ENCODE data around the gene RBM11.

The RBM11 gene

GRCh38 chr21:14241297-14241696 lies 25.3 kb downstream of the RBM11 start:
- no peaks in the 10 kb centered on the region for H4K20me1 ChIP-seq (ENCODE audit: control insufficient read depth, insufficient read depth, low read depth, low read length)
- no peak for TF ChIP-seq EZH2phosphoT487 (IDR thresholded peaks at IDR 0.05; ENCODE audit: borderline replicate concordance, low read length)
- no peak for TF ChIP-seq CTCF (IDR thresholded peaks at IDR 0.05; ENCODE audit: low read depth, low read length, poor library complexity, severe bottlenecking)
- no peaks in the 10 kb centered on the region for H3K36me3 ChIP-seq (ENCODE audit: control insufficient read depth, low read length)
- H3K27ac ChIP-seq (ENCODE audit: low read depth, low read length), result no peak overlapping the region
- no peaks in the 10 kb centered on the region for H3K4me1 ChIP-seq (ENCODE audit: control insufficient read depth, low read length)
- H3K79me2 ChIP-seq (ENCODE audit: control insufficient read depth, low read length), result no peaks in the 10 kb centered on the region
- no peak overlapping the region for H3K4me2 ChIP-seq (ENCODE audit: low read length)
- H3K27me3 ChIP-seq (ENCODE audit: control insufficient read depth, low read length), result no peaks in the 10 kb centered on the region
- no peaks in the 10 kb centered on the region for H3K9me3 ChIP-seq (ENCODE audit: control insufficient read depth, insufficient read depth, low read length)
- no peak overlapping the region for H3K4me3 ChIP-seq (ENCODE audit: low read length)
- H3K9me2 ChIP-seq (replicated peaks; ENCODE audit: control insufficient read depth, low read length), result no peaks in the 10 kb centered on the region
- H3F3A ChIP-seq (ENCODE audit: control insufficient read depth, insufficient read depth), result no peaks in the 10 kb centered on the region

GRCh38 chr21:14243461-14243860 lies 27.5 kb downstream of the RBM11 start:
- H4K20me1 ChIP-seq (ENCODE audit: control insufficient read depth, insufficient read depth, low read depth, low read length), result no peaks in the 10 kb centered on the region
- H3K27ac ChIP-seq (ENCODE audit: low read depth, low read length), result no peak overlapping the region
- no peaks in the 10 kb centered on the region for H3K9me2 ChIP-seq (replicated peaks; ENCODE audit: control insufficient read depth, low read length)
- H3K4me2 ChIP-seq (ENCODE audit: low read length), result no peak overlapping the region
- H3K36me3 ChIP-seq (ENCODE audit: control insufficient read depth, low read length), result no peaks in the 10 kb centered on the region
- H3F3A ChIP-seq (ENCODE audit: control insufficient read depth, insufficient read depth), result no peaks in the 10 kb centered on the region
- H3K9me3 ChIP-seq (ENCODE audit: control insufficient read depth, insufficient read depth, low read length), result no peaks in the 10 kb centered on the region
- no peaks in the 10 kb centered on the region for H3K4me1 ChIP-seq (ENCODE audit: control insufficient read depth, low read length)
- TF ChIP-seq EZH2phosphoT487 (IDR thresholded peaks at IDR 0.05; ENCODE audit: borderline replicate concordance, low read length), result no peak
- no peak for TF ChIP-seq CTCF (IDR thresholded peaks at IDR 0.05; ENCODE audit: low read depth, low read length, poor library complexity, severe bottlenecking)
- no peaks in the 10 kb centered on the region for H3K27me3 ChIP-seq (ENCODE audit: control insufficient read depth, low read length)
- no peaks in the 10 kb centered on the region for H3K79me2 ChIP-seq (ENCODE audit: control insufficient read depth, low read length)
- H3K4me3 ChIP-seq (ENCODE audit: low read length), result no peak overlapping the region

- TF ChIP-seq CTCF (IDR thresholded peaks at IDR 0.05; ENCODE audit: low read depth, low read length, poor library complexity, severe bottlenecking), result no peak
- no peak for TF ChIP-seq EZH2phosphoT487 (IDR thresholded peaks at IDR 0.05; ENCODE audit: borderline replicate concordance, low read length)
Measured at GRCh38 chr21:14243874-14244273, 27.9 kb downstream of the RBM11 start.

GRCh38 chr21:14244911-14245310 lies 29.0 kb downstream of the RBM11 start:
- H3K79me2 ChIP-seq (ENCODE audit: control insufficient read depth, low read length), result no peaks in the 10 kb centered on the region
- H3K27me3 ChIP-seq (ENCODE audit: control insufficient read depth, low read length), result no peaks in the 10 kb centered on the region
- no peaks in the 10 kb centered on the region for H4K20me1 ChIP-seq (ENCODE audit: control insufficient read depth, insufficient read depth, low read depth, low read length)
- H3F3A ChIP-seq (ENCODE audit: control insufficient read depth, insufficient read depth), result no peaks in the 10 kb centered on the region
- no peaks in the 10 kb centered on the region for H3K4me1 ChIP-seq (ENCODE audit: control insufficient read depth, low read length)
- H3K4me2 ChIP-seq (ENCODE audit: low read length), result no peak overlapping the region
- H3K9me3 ChIP-seq (ENCODE audit: control insufficient read depth, insufficient read depth, low read length), result no peaks in the 10 kb centered on the region
- no peaks in the 10 kb centered on the region for H3K9me2 ChIP-seq (replicated peaks; ENCODE audit: control insufficient read depth, low read length)
- no peak overlapping the region for H3K27ac ChIP-seq (ENCODE audit: low read depth, low read length)
- no peaks in the 10 kb centered on the region for H3K36me3 ChIP-seq (ENCODE audit: control insufficient read depth, low read length)
- TF ChIP-seq EZH2phosphoT487 (IDR thresholded peaks at IDR 0.05; ENCODE audit: borderline replicate concordance, low read length), result no peak
- H3K4me3 ChIP-seq (ENCODE audit: low read length), result no peak overlapping the region

More at GRCh38 chr21:14243874-14244273, 27.9 kb downstream of the RBM11 start:
- Histone ChIP-seq H3K4me1 (ENCODE audit: control insufficient read depth, low read length) (no peaks in the 10 kb centered on the region), H3K36me3 (ENCODE audit: control insufficient read depth, low read length) (no peaks in the 10 kb centered on the region), H4K20me1 (ENCODE audit: control insufficient read depth, insufficient read depth, low read depth, low read length) (no peaks in the 10 kb centered on the region), H3K9me2 (replicated peaks; ENCODE audit: control insufficient read depth, low read length) (no peaks in the 10 kb centered on the region), H3K9me3 (ENCODE audit: control insufficient read depth, insufficient read depth, low read length) (no peaks in the 10 kb centered on the region), H3K79me2 (ENCODE audit: control insufficient read depth, low read length) (no peaks in the 10 kb centered on the region), H3K27me3 (ENCODE audit: control insufficient read depth, low read length) (no peaks in the 10 kb centered on the region), H3F3A (ENCODE audit: control insufficient read depth, insufficient read depth) (no peaks in the 10 kb centered on the region), H3K4me2 (ENCODE audit: low read length) (no peak overlapping the region), H3K4me3 (ENCODE audit: low read length) (no peak overlapping the region), H3K27ac (ENCODE audit: low read depth, low read length) (no peak overlapping the region)
